Activated CD4-positive, alpha-beta memory T cell treated with anti-CD3 and anti-CD28 coated beads for 36 hours (primary cell): ENCODE data around the gene SPOUT1. TPM values are rescaled to one million over a fixed set of nuclear protein-coding genes. Genes with fewer than 3 reads are reported as not detected.

Experiments used
- total RNA-seq, 2 experiments: library from RNA; stranded (reverse); gene quantifications; one replicate each; pipeline ENCODE4 v1.2.3, GENCODE V29; 2021

SPOUT1 gene
- total RNA-seq, 2 experiments from 2014 or later: 89.2 to 94.2 TPM

Other genes with a start within 250 kb of the SPOUT1 start
- gene DYNC2I2, start 172.9 kb downstream of the SPOUT1 start, total RNA-seq: 10 to 100 TPM; 44.9 to 45.2 TPM
- 100 to 1,000 TPM; 578 to 592 TPM for gene SET, start 140.6 kb downstream of the SPOUT1 start, total RNA-seq
- gene PKN3, start 127.3 kb downstream of the SPOUT1 start, total RNA-seq: 10 to 100 TPM; 10.4 to 11.4 TPM
- gene ZDHHC12, start 105.7 kb downstream of the SPOUT1 start, total RNA-seq: 10 to 100 TPM; 65.8 to 68.7 TPM
- gene ZER1, start 57.9 kb downstream of the SPOUT1 start, total RNA-seq: 10 to 100 TPM; 16.2 to 18.0 TPM
- 10 to 100 TPM; 14.6 to 14.9 TPM for gene TBC1D13, start 42.5 kb downstream of the SPOUT1 start, total RNA-seq
- 10 to 100 TPM; 13.8 to 14.2 TPM for gene ENDOG, start 11.3 kb downstream of the SPOUT1 start, total RNA-seq
- 10 to 100 TPM; 15.9 to 18.1 TPM for gene KYAT1, start 52.2 kb upstream of the SPOUT1 start, total RNA-seq
- 10 to 100 TPM; 18.0 to 18.7 TPM for gene LRRC8A, start 52.3 kb upstream of the SPOUT1 start, total RNA-seq
- under 1 TPM; 0.34 to 0.88 TPM for gene PHYHD1, start 91.2 kb upstream of the SPOUT1 start, total RNA-seq
- gene DOLK, start 117.8 kb upstream of the SPOUT1 start, total RNA-seq: 1 to 10 TPM; 5.7 to 6.7 TPM
- 100 to 1,000 TPM; 121 to 124 TPM for gene NUP188, start 117.9 kb upstream of the SPOUT1 start, total RNA-seq
- gene SH3GLB2, start 198.5 kb upstream of the SPOUT1 start, total RNA-seq: 10 to 100 TPM; 59.5 to 62.3 TPM
- gene MIGA2, start 206.8 kb upstream of the SPOUT1 start, total RNA-seq: 10 to 100 TPM; 26.1 to 26.5 TPM